CD4-positive, alpha-beta T cell treated with Interleukin-21 for 1 hour (primary cell): Measurements from ENCODE around the gene HIVEP1.

Source experiments
- DNase-seq: peaks from one replicate; pipeline ENCODE4 v3.0.0-alpha.2; 2020

The HIVEP1 gene

DNA sequence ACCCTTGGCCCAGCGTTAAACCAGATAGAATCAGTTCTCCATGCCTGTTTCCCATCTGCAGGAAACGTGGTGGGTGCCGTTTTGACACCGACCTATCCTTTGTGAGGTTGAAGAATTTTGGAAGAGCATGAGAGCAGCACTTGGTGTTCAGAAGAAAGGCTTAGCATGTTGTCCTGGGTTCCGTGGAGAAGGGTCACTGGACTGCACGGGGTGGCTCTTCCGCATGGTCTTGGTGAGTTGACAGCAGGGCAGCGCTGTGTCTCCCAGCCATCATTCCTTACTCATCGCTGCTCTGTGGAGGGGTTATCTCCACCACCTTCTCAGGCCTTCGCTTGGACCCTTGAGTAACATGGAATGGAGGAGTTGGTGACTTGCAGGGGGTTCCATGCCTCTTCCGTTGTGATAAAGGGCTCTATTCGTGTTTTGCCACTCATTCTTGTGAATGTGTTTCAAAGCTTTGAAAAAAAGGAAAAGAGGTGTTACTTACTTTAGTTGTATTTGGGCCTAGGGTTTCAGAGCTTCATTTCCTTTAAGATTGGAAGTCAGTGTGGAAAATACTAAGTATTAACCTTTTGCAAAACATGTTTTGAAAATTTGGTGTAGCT lies 8.2 kb downstream of the HIVEP1 start:
- DNase-seq: no peak

DNA sequence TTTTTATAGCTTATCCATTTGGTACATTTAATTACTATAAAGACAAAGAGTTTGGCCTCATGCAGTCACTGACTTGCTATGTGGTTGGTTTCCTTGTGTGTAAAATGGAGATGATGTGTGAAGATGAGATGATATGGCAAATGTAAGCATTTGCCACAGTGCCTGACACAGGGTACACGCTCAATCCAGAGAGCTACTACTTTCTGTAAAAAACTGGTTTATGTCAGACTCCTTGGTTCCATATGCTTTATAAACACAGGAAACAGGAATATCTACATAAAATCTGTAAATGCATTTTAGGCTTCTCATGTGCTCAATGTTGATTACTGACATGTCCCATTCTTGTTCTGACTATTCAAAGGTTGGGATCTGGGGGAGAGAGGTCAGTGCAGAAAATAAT lies 10.4 kb downstream of the HIVEP1 start:
- no peak for DNase-seq

DNA sequence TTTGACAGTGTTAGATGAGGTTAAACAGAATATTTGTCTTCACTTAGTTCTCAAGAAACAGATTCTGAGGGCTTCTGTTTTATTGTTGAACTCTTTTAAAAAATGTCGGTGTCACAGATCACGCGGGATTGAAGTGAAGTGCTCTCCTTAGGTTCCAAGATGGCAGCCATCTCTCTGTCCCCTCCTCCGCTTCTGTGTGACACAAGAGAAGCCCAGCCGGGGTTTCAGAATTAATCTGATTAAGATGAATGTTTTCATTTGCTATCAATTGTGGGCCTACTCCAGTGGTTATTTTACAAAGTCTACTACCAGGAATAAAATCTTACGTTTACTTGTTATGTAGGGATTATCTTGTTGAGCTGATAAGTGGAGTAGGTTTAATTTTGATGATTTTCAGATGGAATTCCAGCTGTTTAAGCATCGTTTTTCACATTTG lies 10.9 kb downstream of the HIVEP1 start:
- no peak for DNase-seq

DNA sequence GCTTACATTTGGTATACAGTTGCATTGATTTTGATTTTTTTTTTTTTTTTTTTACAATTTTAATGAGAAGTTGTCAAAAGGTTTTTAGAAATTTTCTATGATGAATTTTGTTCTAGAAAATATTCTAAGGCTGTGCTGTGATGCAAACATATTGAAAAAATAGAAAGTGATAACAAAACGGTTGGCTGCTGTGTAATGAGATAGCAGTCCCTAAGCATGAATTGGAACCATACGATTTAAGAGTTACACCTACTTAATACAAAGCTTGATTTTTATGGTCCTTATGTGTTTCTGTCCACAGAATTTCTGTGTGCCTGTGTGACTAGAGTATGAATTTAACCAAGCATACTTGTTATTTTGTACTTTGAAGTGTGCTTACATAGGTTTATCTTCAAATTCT lies 12.1 kb downstream of the HIVEP1 start:
- no peak for DNase-seq

DNA sequence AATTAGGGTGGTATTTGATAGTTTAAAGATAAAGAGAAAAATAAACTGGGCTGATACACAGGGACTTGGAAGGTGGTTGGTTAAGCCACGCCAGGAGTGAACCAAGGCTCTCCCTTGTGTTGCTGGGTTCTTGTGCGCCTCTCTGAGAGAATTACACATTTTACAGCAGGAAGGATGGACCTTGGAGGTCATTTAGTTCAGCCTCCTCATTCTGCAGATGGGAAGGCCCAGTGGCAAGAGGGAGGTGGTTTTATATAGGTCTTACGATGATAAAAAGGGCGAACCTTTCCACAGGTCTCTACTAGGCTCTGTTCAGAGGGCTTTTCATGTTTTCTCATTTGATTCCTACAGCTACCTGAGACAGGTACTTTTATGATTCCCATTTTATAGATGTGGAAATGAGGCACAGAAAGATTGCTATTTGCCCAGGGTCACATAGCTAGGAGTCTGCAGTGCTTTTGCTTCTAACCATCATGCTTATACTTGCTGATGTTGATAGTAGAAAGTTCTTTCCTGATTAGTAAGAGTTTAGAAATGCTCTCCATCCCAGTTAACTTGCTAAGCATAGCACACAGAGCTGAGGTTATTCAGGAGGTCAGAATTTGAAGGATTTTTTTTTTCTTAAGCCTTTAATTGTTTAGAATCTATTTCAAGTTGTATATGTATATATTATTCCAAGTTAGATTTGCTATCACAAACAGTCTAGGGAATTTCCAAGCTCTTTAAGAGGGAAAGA lies 12.8 kb downstream of the HIVEP1 start:
- DNase-seq: no peak

DNA sequence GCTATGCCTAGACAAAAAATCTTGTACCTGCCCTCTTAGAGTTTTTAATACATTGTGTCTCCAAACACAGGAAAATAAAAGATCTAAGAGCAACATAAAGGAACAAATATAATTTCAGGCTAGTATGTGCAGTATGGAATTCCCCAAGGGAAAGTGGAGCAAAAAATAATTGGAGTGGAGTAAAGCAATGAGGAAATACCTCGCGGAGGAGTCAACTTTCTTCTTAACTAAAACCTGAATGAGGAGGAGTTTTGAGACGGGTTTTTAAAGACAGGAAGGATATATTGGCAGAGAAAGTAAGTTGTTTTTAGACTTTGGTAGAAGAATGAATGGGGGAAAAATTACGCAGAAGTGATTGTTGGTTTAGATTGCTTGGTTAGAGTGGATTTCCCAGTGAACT lies 14.0 kb downstream of the HIVEP1 start:
- DNase-seq: no peak

DNA sequence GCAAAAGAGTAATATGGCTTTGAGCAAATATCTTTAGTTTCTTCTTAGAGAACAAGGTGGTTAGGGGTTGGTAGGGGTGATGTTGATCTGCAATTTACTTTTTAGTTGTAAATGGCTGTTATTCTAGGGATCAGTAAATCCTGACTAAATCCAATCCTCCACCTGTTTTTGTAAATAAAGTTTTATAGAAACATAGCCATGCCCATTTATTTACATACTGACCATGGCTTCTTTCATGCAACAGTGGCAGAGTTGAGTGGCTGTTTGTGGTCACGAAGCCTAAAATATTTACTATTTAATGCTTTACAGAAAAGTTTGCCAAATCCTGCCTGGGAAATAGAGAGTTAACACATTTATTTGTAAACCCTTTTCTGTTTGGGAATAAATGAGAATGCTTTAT lies 14.7 kb downstream of the HIVEP1 start:
- DNase-seq: no peak

DNA sequence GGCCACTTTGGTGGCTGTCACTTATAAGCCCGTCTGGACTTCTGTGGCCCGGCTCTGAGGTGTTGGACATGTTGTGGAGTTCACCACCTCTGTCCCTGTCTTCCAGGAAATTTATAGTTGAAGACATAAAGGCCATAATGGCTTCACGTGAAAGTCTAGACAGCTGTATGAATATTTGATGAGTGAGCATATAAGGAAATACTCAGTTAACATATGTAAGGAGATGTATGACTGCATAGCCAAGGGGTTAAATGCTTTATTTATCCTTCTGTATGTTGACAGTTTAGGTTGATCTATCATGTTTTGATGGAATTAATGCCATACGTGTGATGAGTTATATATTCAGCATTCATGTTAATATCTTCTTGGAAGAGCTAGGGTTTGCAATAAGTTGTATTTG lies 16.1 kb downstream of the HIVEP1 start:
- no peak for DNase-seq

DNA sequence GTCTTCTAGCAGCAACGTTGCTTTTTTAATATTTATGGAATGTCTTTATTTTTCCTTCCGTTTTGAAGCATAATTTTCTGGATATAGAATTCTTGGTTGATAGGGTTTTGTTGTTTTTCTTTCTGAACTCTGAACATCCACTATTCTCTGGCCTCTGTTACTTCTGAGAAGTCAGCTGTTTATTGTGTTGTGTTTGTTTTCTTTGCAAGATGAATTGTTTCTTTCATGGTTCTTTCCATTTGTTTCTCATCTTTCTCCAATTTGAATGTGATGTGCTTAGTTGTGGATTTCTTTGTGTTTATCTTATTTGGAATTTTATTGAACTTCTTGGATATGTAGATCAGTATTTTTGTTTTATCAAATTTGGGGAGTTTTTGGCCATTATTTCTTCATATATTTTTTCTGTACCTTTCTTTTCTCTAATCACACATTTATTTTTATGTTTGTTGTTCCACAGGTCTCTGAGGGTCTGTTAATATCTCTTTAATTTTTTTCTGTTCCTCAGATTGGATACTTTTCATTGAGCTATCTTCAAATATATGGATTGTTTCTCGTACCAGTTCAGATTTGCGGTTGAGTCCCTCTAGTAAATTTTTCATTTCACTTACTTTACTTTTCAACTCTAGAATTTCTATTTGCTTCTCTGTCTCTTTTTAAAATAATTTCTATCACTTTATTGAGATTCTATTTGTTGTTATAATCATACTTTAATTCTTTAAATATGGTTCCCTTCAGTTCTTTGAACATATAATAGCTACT lies 18.0 kb downstream of the HIVEP1 start:
- DNase-seq: no peak

DNA sequence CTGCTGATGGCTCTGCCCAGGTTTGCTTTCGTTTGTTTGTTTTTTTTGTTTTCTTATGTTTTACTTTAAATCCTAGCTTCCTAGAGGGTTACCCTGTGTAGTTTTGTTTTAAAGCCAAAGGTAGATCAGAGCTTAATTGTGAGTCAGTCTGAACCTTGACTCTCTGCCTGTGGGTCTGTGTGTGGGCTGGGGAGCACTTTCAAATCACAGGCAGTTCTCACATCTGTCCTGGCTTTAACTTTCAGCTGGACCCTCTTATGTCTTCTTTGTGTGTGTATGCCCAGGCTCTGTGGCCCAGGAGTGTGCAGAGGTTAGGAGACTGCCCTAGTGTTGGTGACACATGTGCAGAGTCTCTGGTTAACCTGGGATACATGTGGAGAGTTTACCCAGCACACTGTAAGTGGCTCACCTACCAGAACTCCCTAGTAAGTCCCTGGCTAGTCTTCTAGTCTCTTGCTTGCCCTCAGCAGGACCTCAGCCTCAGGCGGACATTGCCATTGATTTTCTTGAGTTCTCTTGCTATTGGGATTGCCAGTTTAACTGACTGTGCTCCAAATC lies 19.0 kb downstream of the HIVEP1 start:
- DNase-seq: no peak

DNA sequence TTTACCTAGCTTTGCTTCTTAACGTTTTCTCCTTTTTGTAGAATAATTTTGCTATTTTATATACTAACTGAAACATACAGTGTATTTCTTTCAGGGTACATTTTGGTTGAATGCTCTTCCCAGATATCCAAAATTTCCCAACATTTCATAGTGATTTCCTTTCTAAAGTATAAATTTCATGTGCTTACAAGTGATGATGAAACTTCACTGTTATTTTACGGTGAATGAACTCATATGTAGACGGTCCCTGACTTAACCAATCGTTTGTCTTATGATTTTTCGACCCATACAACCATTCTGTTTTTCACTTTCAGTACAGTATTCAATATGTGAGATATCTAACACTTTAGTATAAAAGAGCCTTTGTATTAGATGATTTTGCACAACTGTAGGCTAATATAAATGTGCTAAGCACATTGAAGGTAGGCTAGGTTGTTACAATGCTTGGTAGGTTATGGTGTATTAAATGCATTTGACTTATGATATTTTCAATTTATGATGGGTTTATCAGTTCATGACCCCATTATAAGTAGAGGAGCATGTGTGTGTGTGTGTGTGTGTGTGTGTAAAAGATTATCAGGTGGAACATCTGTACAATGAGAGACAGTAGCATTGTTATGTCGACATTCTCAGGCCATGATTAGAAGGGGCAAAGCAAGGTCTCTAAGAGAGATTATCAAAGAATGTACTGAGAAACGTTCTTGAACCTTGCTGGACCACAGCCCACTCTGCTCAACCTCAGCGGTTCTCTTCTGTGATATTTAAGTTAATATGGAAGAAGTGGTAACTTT lies 20.9 kb downstream of the HIVEP1 start:
- no peak for DNase-seq

DNA sequence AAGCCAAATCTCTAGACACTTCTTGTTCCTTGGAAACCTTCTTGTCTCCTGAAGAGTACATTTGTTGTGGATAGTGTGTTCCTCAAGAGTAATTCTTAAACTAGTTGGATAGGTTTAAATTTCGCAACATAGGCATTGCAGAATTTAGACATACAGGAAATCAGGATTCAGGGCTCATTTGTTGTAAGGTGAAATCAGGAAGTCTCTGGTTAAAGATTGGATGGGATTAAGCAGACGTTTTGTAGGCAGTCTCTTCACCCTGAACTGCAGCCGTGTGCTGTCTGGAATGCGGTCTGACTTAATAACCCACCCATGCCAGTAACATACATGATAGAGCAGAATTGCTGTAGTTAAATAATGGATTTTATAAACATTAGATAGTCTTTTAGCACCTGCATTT lies 21.7 kb downstream of the HIVEP1 start:
- no peak for DNase-seq

DNA sequence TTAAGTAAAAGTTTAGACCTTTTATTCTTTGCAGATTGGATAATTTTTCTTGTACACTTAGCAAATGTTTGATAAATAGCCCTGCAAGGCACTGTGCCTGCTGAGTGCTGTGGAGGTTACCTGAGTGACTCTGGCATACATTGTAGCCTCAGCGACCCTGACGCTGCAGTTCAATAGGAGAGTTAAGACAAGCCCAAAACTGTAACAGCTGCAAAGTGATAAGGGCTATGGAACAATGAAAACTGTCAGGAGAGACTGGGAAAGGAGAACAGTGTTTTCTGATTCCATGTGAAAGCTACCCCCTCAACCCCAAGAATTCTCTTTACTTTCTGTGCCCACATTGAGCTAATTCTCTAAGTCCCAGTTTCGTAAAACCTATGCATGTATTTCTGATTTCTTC lies 22.2 kb downstream of the HIVEP1 start:
- no peak for DNase-seq

DNA sequence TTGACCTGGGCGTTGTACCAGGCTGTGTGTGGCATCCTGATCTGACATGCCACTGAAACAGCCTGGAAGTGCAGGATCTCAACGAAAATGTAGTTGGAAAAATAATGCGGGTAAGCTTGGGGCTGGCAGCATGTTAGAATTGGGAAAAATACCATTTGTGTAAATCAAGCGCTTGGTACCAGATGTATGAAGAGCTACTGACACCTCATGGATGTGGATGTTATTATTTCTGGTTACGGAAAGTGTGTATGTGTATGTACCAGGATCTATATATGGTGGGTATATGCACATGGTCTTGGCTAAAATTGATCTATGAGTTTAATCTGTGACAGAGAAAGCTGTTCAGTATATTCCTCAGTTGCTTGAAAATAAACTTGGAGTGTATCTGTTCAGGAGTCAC lies 22.7 kb downstream of the HIVEP1 start:
- DNase-seq: no peak

DNA sequence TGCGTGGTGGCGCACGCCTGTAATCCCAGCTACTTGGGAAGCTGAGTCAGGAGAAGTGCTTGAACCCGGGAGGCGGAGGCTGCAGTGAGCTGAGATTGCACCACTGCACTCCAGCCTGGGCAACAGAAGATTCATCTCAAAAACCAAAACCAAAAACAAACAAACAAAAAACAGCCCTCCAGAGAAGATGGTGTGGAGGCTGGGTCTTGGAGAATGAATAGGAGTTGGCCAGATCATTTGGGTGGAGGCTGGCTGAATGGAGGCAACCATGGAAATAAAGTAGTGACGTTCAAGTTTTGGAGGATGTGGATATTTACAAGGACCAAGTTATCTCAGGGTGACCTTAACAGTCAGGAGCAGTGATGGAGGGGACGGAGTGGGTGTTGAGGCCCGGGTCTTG lies 24.7 kb downstream of the HIVEP1 start:
- no peak for DNase-seq

DNA sequence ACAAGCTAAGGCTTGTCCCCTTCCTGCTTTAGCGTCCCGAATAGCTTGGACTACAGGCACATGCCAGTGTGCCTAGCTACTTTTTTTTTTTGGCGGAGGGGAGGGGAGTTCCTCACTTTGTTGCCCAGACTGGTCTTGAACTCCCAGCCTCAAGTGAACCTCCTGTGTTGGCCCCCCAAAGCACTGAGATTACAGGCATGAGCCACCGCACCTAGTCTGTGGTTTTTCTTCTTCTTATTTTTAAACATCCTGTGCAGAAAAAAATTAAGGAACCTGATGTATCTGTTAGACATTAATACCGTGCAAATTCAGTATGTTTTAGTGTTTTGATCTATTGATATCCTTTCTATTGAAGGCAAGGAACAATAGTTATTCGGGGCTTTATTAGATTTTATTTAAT lies 25.7 kb downstream of the HIVEP1 start:
- DNase-seq: no peak

DNA sequence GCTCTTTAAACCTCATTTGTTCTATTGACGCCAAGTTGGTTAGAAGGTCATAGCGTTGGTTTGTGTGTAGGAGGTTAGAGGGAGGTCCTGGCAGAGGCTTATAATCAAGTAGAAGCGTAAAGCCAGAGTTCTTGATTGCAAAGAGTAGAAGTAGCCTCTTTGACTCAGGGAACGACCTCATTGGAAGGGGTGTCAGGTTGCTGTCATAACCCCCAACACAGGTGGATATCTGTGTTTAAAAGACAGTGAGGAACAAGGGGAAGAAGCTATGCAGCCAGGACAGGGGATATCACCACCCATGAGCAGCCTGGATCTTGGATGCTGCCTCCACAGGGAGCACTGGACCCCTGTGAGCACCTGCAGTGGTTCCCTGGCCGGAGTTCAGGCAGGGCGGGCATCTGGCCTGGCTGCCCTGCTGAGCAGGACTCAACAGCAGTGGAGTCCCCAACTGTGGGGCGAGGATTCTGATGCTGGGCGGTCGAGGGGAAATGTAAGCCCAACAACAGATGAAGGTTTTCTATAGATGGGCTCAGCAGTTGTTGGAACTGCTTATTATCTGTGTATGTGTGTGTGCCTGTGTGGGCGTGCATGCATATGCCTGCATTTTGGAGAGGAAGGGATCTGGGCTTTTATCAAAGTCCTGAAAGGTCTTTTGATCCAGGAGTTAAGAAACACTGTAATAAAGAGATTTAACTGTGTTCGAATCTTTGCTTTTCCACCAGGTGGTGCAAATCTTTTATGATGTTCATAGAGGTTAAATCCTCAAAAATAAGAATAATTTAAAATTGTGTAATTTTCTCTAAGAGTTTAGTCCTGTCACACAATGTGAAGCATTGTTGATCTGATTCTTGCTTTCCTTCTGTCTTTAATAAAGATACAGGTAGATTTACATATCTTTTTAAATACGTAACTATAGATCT lies 27.7 kb downstream of the HIVEP1 start:
- DNase-seq: no peak

DNA sequence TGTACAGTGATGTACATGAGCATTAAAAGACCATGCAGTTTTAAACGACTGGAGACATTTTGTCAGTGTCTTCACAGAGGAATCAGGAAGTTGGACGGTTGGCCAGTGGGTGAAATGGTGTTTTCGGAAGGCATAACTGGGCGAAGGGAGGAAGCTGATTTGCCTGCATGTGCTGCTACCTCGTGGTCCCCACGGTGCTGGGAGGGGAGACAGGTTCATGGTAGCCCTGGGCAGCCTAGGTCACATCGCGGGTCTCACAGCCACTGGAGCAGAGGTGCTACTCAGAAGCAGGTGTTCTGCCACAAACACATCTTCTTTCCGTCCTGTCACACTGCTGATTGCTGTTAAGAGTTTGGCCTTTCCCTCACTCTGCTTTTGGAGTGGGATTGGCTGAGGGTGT lies 35.2 kb downstream of the HIVEP1 start:
- no peak for DNase-seq

DNA sequence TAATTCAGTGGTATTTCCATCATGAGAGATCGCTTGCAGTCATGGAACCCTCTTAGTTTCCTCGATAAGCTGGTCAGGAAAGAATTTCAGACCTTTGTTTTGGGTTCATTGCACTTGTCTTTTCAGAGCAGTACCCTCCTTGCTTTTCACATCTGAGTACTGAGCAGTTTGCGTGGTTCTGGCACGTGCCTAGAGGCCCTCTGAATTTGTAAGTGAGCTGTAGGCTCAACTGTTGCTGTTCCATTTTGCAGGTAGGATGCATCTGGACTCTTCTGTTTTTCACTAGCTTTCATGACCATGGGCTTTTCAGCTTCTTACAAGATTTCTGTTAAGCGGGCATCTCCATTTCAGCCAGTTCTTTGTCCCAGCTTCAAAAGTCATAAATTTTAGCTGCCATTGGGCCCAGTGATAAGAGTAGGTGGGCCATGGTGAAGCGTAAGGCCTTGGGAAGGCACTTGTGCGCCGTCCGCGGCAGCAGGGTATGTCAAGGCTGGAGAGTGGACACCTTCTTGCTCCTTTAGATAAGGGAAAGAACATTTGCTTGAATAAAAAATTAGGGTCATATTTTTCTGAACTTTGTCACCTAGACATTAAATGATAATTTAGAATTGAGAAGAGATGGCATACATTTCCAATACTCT lies 35.8 kb downstream of the HIVEP1 start:
- no peak for DNase-seq

DNA sequence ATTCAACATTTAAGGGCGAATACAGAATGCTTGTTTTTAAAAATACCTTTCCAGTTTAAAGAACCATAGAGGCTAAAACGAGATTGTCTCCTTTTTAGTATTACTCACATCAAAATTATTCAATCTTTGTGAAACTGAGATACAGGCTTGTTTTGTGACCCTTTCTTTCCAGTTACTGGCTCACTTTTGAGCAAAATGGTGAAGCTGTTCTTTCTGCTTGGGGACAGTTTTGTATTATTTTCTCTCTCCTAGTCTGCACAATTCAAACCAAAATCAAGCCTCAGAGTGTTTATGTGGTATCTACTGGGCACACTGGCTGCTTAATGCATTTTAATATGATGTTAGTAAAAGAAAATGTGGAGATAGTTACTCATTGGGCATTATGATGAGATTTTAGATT lies 36.5 kb downstream of the HIVEP1 start:
- no peak for DNase-seq

DNA sequence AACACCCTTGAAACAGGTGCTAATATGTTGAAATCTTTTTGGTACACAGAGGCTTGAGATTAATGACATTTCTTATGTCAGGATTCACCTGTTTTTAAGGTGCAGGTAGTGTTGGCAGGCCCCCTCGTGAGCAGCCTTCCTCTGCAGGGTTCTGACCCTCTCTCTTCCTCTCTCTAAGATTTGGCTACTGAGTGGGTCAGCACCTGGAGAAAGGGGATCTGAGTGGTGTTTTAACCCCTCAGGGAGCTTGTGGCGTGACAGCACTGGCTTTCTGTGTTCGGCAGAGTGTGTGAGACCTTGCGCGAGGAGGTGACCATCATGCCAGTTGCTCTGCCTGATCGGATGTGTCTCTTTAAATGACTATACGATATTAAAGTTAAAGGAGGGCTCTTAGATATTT lies 37.1 kb downstream of the HIVEP1 start:
- no peak for DNase-seq
